GM19324 (cell line): ENCODE data around the gene PIP4K2A.

Experiments used
- ATAC-seq: cut with Tn5 transposase; IDR thresholded peaks from one replicate; pipeline ENCODE4 v1.9.1; 2021; ENCODE audit warnings: mild to moderate bottlenecking, moderate library complexity; ENCODE audit not compliant: unreplicated experiment, low FRiP score

PIP4K2A gene

GRCh38 chr10:22495396-22495795 lies 219.0 kb downstream of the PIP4K2A start:
- no peak for ATAC-seq

GRCh38 chr10:22494007-22494406 lies 220.4 kb downstream of the PIP4K2A start:
- no peak for ATAC-seq

- ATAC-seq, result no peak
These were observed 222.3 kb downstream of the PIP4K2A start for GRCh38 chr10:22491931-22492615.

GRCh38 chr10:22491480-22491879 lies 222.9 kb downstream of the PIP4K2A start:
- ATAC-seq, result no peak

- ATAC-seq, result no peak
These were observed 224.4 kb downstream of the PIP4K2A start for GRCh38 chr10:22489975-22490374.

GRCh38 chr10:22489467-22489866 lies 224.9 kb downstream of the PIP4K2A start:
- ATAC-seq, result no peak

GRCh38 chr10:22486431-22486830 lies 227.9 kb downstream of the PIP4K2A start:
- no peak for ATAC-seq
